ENCODE results near the gene ARMC6.

Gene ARMC6

DNA sequence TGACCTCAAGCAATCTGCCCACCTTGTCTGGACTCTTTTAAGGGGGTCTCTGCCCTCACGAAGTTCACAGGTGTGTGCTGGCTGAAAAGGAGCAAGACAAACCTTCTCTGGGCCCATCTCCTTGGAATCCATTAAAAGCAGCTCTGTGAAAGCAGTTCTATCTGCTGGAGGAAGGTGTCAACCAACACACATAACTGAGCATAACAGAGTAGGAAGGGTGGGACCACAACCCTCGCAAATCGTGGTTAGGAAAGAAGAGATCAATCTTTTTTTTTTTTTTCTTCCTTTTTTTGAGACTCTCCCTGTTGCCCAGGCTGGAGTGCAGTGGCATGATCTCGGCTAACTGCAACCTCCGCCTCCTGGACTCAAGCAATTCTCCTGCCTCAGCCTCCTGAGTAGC lies 1.5 kb upstream of the ARMC6 start:
- DNase-seq, result no peak
- H3K27ac ChIP-seq, result peak overlapping the region; percentile 100
- peaks cover 55% of the 10 kb centered on the region for H3K36me3 ChIP-seq
- no peak for TF ChIP-seq CTCF (IDR thresholded peaks at IDR 0.05; ENCODE audit: low read depth, low read length)
- H3K27me3 ChIP-seq (ENCODE audit: insufficient read depth, low read depth, severe bottlenecking), result no peaks in the 10 kb centered on the region
- peak overlapping the region; percentile 95 for H3K4me3 ChIP-seq (ENCODE audit: low read depth, low read length)
- no peaks in the 10 kb centered on the region for H3K9me3 ChIP-seq (ENCODE audit: severe bottlenecking)

GRCh38 chr19:19032420-19033175 lies 805 bp upstream of the ARMC6 start:
- DNase-seq, result peak; percentile 95
- no peak for TF ChIP-seq CTCF (IDR thresholded peaks at IDR 0.05; ENCODE audit: low read depth, low read length)
- H3K4me3 ChIP-seq (ENCODE audit: low read depth, low read length), result peak overlapping the region; percentile 95
- H3K27me3 ChIP-seq (ENCODE audit: insufficient read depth, low read depth, severe bottlenecking), result no peaks in the 10 kb centered on the region
- H3K36me3 ChIP-seq, result peaks cover 51% of the 10 kb centered on the region
- peaks cover under 1% of the 10 kb centered on the region for H3K9me3 ChIP-seq (ENCODE audit: severe bottlenecking)
- peak overlapping the region; percentile 100 for H3K27ac ChIP-seq

GRCh38 chr19:19033176-19033425 lies 302 bp upstream of the ARMC6 start:
- Histone ChIP-seq H3K9me3 (ENCODE audit: severe bottlenecking) (peaks cover 4% of the 10 kb centered on the region), H3K27ac (peak overlapping the region; percentile 100), H3K27me3 (ENCODE audit: insufficient read depth, low read depth, severe bottlenecking) (no peaks in the 10 kb centered on the region), H3K4me3 (ENCODE audit: low read depth, low read length) (peak overlapping the region; percentile 95), H3K36me3 (peaks cover 51% of the 10 kb centered on the region)
- no peak for DNase-seq
- TF ChIP-seq CTCF (IDR thresholded peaks at IDR 0.05; ENCODE audit: low read depth, low read length), result no peak

- H3K27ac ChIP-seq, result peak overlapping the region; percentile 100
- no peak for TF ChIP-seq CTCF (IDR thresholded peaks at IDR 0.05; ENCODE audit: low read depth, low read length)
- peaks cover 41% of the 10 kb centered on the region for H3K36me3 ChIP-seq
- DNase-seq, result peak; percentile 82
- peak overlapping the region; percentile 66 for H3K4me3 ChIP-seq (ENCODE audit: low read depth, low read length)
- peaks cover 4% of the 10 kb centered on the region for H3K9me3 ChIP-seq (ENCODE audit: severe bottlenecking)
- H3K27me3 ChIP-seq (ENCODE audit: insufficient read depth, low read depth, severe bottlenecking), result no peaks in the 10 kb centered on the region
These were observed 811 bp downstream of the ARMC6 start for GRCh38 chr19:19034204-19034624.

DNA sequence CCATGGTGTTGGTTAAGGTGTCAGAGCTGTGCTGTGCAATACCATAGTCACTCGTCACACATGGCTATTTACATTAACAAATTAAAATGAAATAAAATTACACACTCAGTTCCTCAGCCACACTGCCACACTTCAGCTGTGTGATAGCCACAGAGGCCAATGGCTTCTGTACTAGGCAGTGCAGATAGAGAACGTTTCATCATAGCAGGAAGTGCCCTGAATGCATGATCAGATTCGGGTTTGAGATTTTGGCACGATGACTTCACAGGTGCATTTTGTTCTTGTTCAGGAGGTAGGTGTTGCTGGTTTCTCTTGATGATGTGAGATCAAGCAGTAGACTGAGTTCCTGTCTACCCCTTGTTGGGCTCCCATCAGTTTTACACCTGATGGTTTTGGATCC lies 6.5 kb downstream of the ARMC6 start:
- H3K27me3 ChIP-seq (ENCODE audit: insufficient read depth, low read depth, severe bottlenecking), result no peaks in the 10 kb centered on the region
- TF ChIP-seq CTCF (IDR thresholded peaks at IDR 0.05; ENCODE audit: low read depth, low read length), result no peak
- no peak overlapping the region for H3K27ac ChIP-seq
- H3K9me3 ChIP-seq (ENCODE audit: severe bottlenecking), result peaks cover 4% of the 10 kb centered on the region
- no peak overlapping the region for H3K4me3 ChIP-seq (ENCODE audit: low read depth, low read length)
- H3K36me3 ChIP-seq, result peaks cover 47% of the 10 kb centered on the region
- no peak for DNase-seq

DNA sequence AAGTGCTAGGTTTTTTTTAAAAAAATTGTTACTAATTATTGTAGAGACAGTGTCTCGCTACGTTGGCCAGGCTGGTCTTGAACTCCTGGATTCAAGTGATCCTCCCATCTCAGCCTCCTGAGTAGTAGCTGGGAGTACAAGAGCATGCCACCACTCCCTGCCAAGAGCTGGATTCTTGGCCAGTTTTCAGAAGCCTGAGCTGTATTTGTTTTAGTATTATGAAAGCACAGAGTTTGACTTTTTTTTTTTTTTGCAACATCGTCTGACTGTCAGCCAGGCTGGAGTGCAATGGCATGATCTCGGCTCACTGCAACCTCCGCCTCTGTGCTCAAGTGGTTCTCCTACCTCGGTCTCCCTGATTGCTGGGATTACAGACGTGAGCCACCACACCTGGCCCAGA lies 7.0 kb downstream of the ARMC6 start:
- Histone ChIP-seq H3K9me3 (ENCODE audit: severe bottlenecking) (peaks cover 4% of the 10 kb centered on the region), H3K27me3 (ENCODE audit: insufficient read depth, low read depth, severe bottlenecking) (no peaks in the 10 kb centered on the region), H3K4me3 (ENCODE audit: low read depth, low read length) (no peak overlapping the region), H3K36me3 (peaks cover 49% of the 10 kb centered on the region), H3K27ac (no peak overlapping the region)
- DNase-seq, result no peak
- TF ChIP-seq CTCF (IDR thresholded peaks at IDR 0.05; ENCODE audit: low read depth, low read length), result no peak
